Prostate gland (tissue), 2 donors: ENCODE measurements around the gene PHKB. TPM values are rescaled to one million over a fixed set of nuclear protein-coding genes. Genes with fewer than 3 reads are reported as not detected.
"Not testable (repeated sequence)": the region's sequence is repeated elsewhere in the genome, so short reads cannot be mapped to it uniquely, and the experiment has no call there.

Experiments
- DNase-seq: peaks from one replicate; pipeline ENCODE4 v3.0.0-alpha.2; 2019; ENCODE audit warnings: low spot score
- H3K27ac ChIP-seq, 2 donors: fragments of 200-600 bp; sonication (generic); 2 replicates each; pipeline ENCODE4 v1.5.1; 2017 to 2019
- H3K27me3 ChIP-seq: fragments of 200-600 bp; sonication (generic); replicated peaks from 2 replicates; pipeline ENCODE4 v1.5.1; 2019; ENCODE audit not compliant: insufficient read depth
- H3K36me3 ChIP-seq, 2 donors: fragments of 200-600 bp; sonication (generic); 1 replicate in 1 of 2; 2 replicates in 1 of 2; pipeline versions ENCODE4 v1.5.1 to v1.8.1; 2017 to 2019
- H3K4me1 ChIP-seq: fragments of 200-600 bp; sonication (generic); replicated peaks from 2 replicates; pipeline ENCODE4 v1.5.1; 2019
- H3K4me3 ChIP-seq, 2 donors: fragments of 200-600 bp; sonication (generic); 2 replicates each; pipeline ENCODE4 v1.5.1; 2017 to 2019
- H3K9me3 ChIP-seq: fragments of 200-600 bp; sonication (generic); 2 replicates; pipeline ENCODE4 v1.5.1; 2017
- CTCF ChIP-seq, 4 experiments: fragments of 200-600 bp in 2 of 4; fragments of 450-650 bp in 2 of 4; sonication (generic) in 2 of 4; IDR thresholded peaks; 1 replicate in 3 of 4; 2 replicates in 1 of 4; pipeline ENCODE4 v1.5.1; 2016 to 2019; ENCODE audit warnings: antibody characterized with exemption in 4 of 4, mild to moderate bottlenecking in 2 of 4, moderate library complexity in 2 of 4
- POLR2A ChIP-seq: fragments of 450-650 bp; IDR thresholded peaks from one replicate; pipeline ENCODE4 v1.6.1; 2016; ENCODE audit warnings: antibody characterized with exemption, mild to moderate bottlenecking
- POLR2AphosphoS5 ChIP-seq: sonication (generic); formaldehyde crosslinking; IDR thresholded peaks from one replicate; pipeline ENCODE4 v1.6.1; 2017; ENCODE audit warnings: antibody characterized with exemption
- WGBS: methylation state at CpG from one replicate; pipeline ENCODE4 v1.1.5; 2018; 5-methylcytosine and 5-hydroxymethylcytosine counted together
- intact Hi-C: fragments of 100-400 bp; cut with DNase I; formaldehyde crosslinking; loops from one replicate; pipeline ENCODE4 v1.14.2; 2022
- total RNA-seq, 2 donors: library from RNA; depleted of rRNA; stranded (reverse); fragments of >200 nt; gene quantifications; one replicate each; pipeline ENCODE4 v1.1.0, GENCODE V29; 2016

PHKB gene
- total RNA-seq, 2 donors from 2014 or later: 70.1 to 93.7 TPM

GRCh38 chr16:47553853-47554564 lies 92.9 kb downstream of the PHKB start:
- TF ChIP-seq CTCF (IDR thresholded peaks at IDR 0.05): no peak
- TF ChIP-seq POLR2A: no peak
- no peak for TF ChIP-seq POLR2AphosphoS5
- 95% methylated on average over 11 of the region's 11 CpGs for WGBS
- Histone ChIP-seq H3K27me3 (no peaks in the 10 kb centered on the region), H3K9me3 (no peaks in the 10 kb centered on the region), H3K36me3 (no peaks in the 10 kb centered on the region), H3K27ac (no peak overlapping the region), H3K4me1 (no peaks in the 10 kb centered on the region), H3K4me3 (no peak overlapping the region)
- intact Hi-C loops: no loop called here
- DNase-seq: no peak

- H3K9me3 ChIP-seq, intact Hi-C loops, H3K36me3 ChIP-seq, H3K4me1 ChIP-seq, H3K27me3 ChIP-seq, DNase-seq, H3K27ac ChIP-seq, H3K4me3 ChIP-seq: not testable (repeated sequence)
- WGBS: 96% methylated on average over 8 of the region's 8 CpGs
Measured at GRCh38 chr16:47554587-47554986, 93.5 kb downstream of the PHKB start.

- TF ChIP-seq CTCF (IDR thresholded peaks at IDR 0.05) (no peak), POLR2AphosphoS5 (no peak), POLR2A (no peak)
- no peak overlapping the region for H3K4me3 ChIP-seq
- no peak overlapping the region for H3K27ac ChIP-seq
- 98% methylated on average over 1 of the region's 1 CpG for WGBS
- H3K27me3 ChIP-seq: no peaks in the 10 kb centered on the region
- no peak for DNase-seq
- intact Hi-C loops: no loop called here
- H3K9me3 ChIP-seq: no peaks in the 10 kb centered on the region
- H3K36me3 ChIP-seq: no peaks in the 10 kb centered on the region
- H3K4me1 ChIP-seq: no peaks in the 10 kb centered on the region
Measured at GRCh38 chr16:47561286-47561685, 100.2 kb downstream of the PHKB start.

- no peak for DNase-seq
- intact Hi-C loops: no loop called here
- TF ChIP-seq POLR2AphosphoS5 (no peak), CTCF (IDR thresholded peaks at IDR 0.05) (no peak), POLR2A (no peak)
- Histone ChIP-seq H3K4me1 (no peaks in the 10 kb centered on the region), H3K9me3 (no peaks in the 10 kb centered on the region), H3K36me3 (no peaks in the 10 kb centered on the region), H3K4me3 (no peak overlapping the region), H3K27ac (no peak overlapping the region), H3K27me3 (no peaks in the 10 kb centered on the region)
Measured at GRCh38 chr16:47562366-47562765, 101.2 kb downstream of the PHKB start.

- intact Hi-C loops: no loop called here
- Histone ChIP-seq H3K27me3 (no peaks in the 10 kb centered on the region), H3K4me3 (no peak overlapping the region), H3K4me1 (no peaks in the 10 kb centered on the region), H3K9me3 (no peaks in the 10 kb centered on the region), H3K27ac (no peak overlapping the region), H3K36me3 (no peaks in the 10 kb centered on the region)
- WGBS: 68% methylated on average over 6 of the region's 6 CpGs
- DNase-seq: no peak
- TF ChIP-seq POLR2AphosphoS5 (no peak), CTCF (IDR thresholded peaks at IDR 0.05) (no peak), POLR2A (no peak)
Measured at GRCh38 chr16:47565454-47565853, 104.3 kb downstream of the PHKB start.
